KMS-11 (cell line): ENCODE measurements around the gene VAT1.
"Not testable (repeated sequence)": the region's sequence is repeated elsewhere in the genome, so short reads cannot be mapped to it uniquely, and the experiment has no call there.

Source experiments
- H2AFZ ChIP-seq: fragments of 200-600 bp; sonication (generic); 2 replicates; pipeline ENCODE4 v1.6.1; 2016; ENCODE audit warnings: antibody characterized with exemption, mixed run types, low read depth
- H3K27ac ChIP-seq: fragments of 200-600 bp; sonication (generic); 2 replicates; pipeline ENCODE4 v1.6.1; 2016; ENCODE audit warnings: mild to moderate bottlenecking, mixed run types
- H3K27me3 ChIP-seq: fragments of 200-600 bp; sonication (generic); 2 replicates; pipeline ENCODE4 v1.6.1; 2017; ENCODE audit warnings: mild to moderate bottlenecking, low read depth, mixed run types, moderate library complexity; ENCODE audit not compliant: insufficient read depth
- H3K36me3 ChIP-seq: fragments of 200-600 bp; sonication (generic); 2 replicates; pipeline ENCODE4 v1.6.1; 2017; ENCODE audit warnings: mild to moderate bottlenecking, mixed run types; ENCODE audit not compliant: insufficient read depth
- H3K4me1 ChIP-seq: fragments of 200-600 bp; sonication (generic); 2 replicates; pipeline ENCODE4 v1.6.1; 2016; ENCODE audit warnings: mild to moderate bottlenecking, low read depth, mixed run types; ENCODE audit not compliant: poor library complexity, severe bottlenecking
- H3K4me2 ChIP-seq: fragments of 200-600 bp; sonication (generic); 2 replicates; pipeline ENCODE4 v1.7.0; 2016; ENCODE audit warnings: mild to moderate bottlenecking, mixed run types
- H3K4me3 ChIP-seq: fragments of 200-600 bp; sonication (generic); IDR thresholded peaks from 2 replicates; pipeline ENCODE4 v1.6.1; 2017; ENCODE audit warnings: low read depth, low read length, mixed read lengths; ENCODE audit not compliant: insufficient read depth
- H3K79me2 ChIP-seq: fragments of 200-600 bp; sonication (generic); 2 replicates; pipeline ENCODE4 v1.6.1; 2016; ENCODE audit warnings: low read depth, mixed run types; ENCODE audit not compliant: insufficient read depth
- H3K9ac ChIP-seq: fragments of 200-600 bp; sonication (generic); 2 replicates; pipeline ENCODE4 v1.6.1; 2016; ENCODE audit warnings: mild to moderate bottlenecking, mixed run types
- H4K20me1 ChIP-seq: fragments of 200-600 bp; sonication (generic); 2 replicates; pipeline ENCODE4 v1.6.1; 2016; ENCODE audit warnings: mild to moderate bottlenecking, mixed run types; ENCODE audit not compliant: insufficient read depth
- TF ChIP-seq, protein P1 (sequence below): fragments of 200-600 bp; sonication (generic); conservative IDR thresholded peaks from 2 replicates; pipeline ENCODE4 v1.6.1; 2017; ENCODE audit warnings: low read depth, mild to moderate bottlenecking, antibody characterized with exemption, low read length, moderate library complexity, mixed read lengths

The VAT1 gene

DNA sequence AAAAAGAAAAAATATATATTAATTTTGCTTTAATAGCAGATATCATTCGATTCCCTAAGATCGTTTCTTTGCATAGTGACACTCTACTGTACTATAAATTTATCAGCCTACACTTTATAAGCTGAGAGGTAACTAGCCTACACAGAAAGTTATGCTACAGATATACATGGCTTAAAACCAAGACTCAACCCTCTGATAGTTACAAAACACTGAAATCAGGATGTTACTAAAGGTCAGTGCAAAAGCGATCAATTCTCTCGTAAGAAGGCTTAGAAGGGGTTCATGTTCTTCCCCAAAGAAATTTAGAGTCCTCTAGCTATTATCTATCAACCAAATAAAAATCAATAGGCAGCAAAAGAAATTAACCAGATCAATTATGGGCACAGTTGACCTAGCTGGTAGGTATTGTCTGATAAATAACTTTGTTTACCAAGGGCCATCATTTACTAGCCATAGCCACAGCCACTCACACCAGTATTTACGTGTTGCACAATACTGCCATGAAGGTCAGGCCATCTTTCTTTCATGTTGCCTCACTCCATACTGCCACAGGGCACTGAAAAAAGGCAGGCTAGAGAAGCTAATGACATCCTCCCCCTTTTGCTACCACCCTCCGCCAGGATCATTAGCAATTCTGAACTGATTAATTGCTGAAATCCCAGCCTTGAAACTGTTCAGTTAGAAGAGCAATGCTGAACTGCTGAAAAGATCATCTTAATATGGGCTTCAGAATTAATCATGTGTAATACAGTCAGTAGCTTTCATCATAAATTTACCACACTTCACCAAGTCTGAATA is 46.6 kb upstream of the VAT1 start:
- no peak overlapping the region for H3K27ac ChIP-seq

DNA sequence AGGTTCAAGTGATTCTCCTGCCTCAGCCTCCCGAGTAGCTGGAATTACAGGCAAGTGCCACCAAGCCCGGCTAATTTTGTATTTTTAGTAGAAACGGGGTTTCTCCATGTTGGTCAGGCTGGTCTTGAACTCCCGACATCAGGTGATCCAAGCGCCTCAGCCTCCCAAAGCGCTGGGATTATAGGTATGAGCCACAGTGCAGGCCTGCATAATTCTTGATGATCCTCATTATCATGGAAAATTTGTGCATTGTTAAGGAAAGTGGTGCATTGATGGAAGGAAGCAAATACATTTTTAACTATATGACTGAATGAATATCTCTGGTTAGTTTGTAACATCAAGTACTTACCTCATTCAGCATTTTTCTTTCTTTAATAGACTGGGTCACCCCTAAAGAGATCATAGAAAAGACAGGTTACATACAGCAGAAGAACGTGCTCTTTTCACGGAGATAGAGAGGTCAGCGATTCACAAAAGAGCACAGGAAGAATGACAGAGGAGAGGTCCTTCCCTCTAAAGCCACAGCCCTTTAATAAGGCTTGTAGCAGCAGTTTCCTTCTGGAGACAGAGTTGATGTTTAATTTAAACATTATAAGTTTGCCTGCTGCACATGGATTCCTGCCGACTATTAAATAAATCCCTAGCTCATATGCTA is 40.9 kb upstream of the VAT1 start:
- H3K27ac ChIP-seq, result no peak overlapping the region
- no peak overlapping the region for H3K4me2 ChIP-seq
- no peak overlapping the region for H2AFZ ChIP-seq
- no peaks in the 10 kb centered on the region for H4K20me1 ChIP-seq
- H3K36me3 ChIP-seq, result no peaks in the 10 kb centered on the region
- no peaks in the 10 kb centered on the region for H3K4me1 ChIP-seq
- no peak overlapping the region for H3K9ac ChIP-seq
- no peak overlapping the region for H3K4me3 ChIP-seq
- H3K27me3 ChIP-seq, result no peaks in the 10 kb centered on the region
- no peaks in the 10 kb centered on the region for H3K79me2 ChIP-seq
- TF ChIP-seq, protein P1, sequence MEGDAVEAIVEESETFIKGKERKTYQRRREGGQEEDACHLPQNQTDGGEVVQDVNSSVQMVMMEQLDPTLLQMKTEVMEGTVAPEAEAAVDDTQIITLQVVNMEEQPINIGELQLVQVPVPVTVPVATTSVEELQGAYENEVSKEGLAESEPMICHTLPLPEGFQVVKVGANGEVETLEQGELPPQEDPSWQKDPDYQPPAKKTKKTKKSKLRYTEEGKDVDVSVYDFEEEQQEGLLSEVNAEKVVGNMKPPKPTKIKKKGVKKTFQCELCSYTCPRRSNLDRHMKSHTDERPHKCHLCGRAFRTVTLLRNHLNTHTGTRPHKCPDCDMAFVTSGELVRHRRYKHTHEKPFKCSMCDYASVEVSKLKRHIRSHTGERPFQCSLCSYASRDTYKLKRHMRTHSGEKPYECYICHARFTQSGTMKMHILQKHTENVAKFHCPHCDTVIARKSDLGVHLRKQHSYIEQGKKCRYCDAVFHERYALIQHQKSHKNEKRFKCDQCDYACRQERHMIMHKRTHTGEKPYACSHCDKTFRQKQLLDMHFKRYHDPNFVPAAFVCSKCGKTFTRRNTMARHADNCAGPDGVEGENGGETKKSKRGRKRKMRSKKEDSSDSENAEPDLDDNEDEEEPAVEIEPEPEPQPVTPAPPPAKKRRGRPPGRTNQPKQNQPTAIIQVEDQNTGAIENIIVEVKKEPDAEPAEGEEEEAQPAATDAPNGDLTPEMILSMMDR, result no peak

More for the DNA sequence above, 46.6 kb upstream of the VAT1 start:
- H4K20me1 ChIP-seq, result no peaks in the 10 kb centered on the region
- no peak overlapping the region for H2AFZ ChIP-seq
- H3K4me1 ChIP-seq, result no peaks in the 10 kb centered on the region
- H3K36me3 ChIP-seq, result no peaks in the 10 kb centered on the region
- no peak overlapping the region for H3K9ac ChIP-seq
- no peak overlapping the region for H3K4me3 ChIP-seq
- TF ChIP-seq, protein P1, result no peak
- H3K79me2 ChIP-seq, result no peaks in the 10 kb centered on the region
- H3K27me3 ChIP-seq, result no peaks in the 10 kb centered on the region
- H3K4me2 ChIP-seq, result no peak overlapping the region

DNA sequence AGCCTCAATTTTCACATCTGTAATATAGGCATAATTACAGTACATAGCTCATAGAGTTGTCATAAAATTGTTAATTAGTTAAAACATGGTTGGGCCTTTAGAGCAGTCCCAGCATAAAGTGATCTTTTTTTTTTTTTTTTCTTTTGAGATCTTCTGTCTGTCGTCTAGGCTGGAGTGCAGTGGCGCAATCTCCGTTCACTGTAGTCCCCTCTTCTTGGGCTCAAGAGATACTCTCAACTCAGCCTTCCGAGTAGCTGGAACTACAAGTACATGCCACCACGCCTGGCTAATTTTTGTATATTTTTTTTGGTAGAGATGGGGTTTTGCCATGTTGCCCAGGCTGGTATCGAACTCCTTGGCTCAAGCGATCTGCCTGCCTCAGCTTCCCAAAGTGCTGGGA is 33.9 kb upstream of the VAT1 start:
- Histone ChIP-seq H3K4me2 (no peak overlapping the region), H3K27ac (no peak overlapping the region), H3K27me3 (no peaks in the 10 kb centered on the region), H3K4me3 (no peak overlapping the region), H4K20me1 (no peaks in the 10 kb centered on the region), H3K9ac (no peak overlapping the region), H3K36me3 (no peaks in the 10 kb centered on the region), H3K4me1 (no peaks in the 10 kb centered on the region), H2AFZ (no peak overlapping the region), H3K79me2 (no peaks in the 10 kb centered on the region)
- TF ChIP-seq, protein P1, result no peak

DNA sequence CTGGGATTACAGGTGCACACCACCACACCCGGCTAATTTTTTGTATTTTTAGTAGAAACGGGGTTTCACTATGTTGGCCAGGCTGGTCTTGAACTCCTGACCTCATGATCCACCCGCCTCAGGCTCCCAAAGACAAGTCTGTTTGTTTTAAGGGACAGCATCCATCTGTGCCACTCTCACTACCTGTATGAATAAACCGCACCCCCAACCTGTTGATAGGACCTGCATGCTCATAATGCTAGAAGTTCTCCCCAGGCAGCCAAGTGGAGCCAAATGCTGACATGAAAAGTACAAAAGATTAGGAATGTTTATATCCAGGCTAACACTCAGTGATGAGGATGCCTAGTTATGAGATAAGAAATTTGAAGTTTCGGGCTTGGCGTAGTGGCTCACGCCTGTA is 30.8 kb upstream of the VAT1 start:
- H3K79me2 ChIP-seq, H3K27me3 ChIP-seq, H2AFZ ChIP-seq, H3K27ac ChIP-seq, H3K4me2 ChIP-seq, H3K36me3 ChIP-seq, H3K4me3 ChIP-seq, H4K20me1 ChIP-seq, H3K9ac ChIP-seq, H3K4me1 ChIP-seq: not testable (repeated sequence)

DNA sequence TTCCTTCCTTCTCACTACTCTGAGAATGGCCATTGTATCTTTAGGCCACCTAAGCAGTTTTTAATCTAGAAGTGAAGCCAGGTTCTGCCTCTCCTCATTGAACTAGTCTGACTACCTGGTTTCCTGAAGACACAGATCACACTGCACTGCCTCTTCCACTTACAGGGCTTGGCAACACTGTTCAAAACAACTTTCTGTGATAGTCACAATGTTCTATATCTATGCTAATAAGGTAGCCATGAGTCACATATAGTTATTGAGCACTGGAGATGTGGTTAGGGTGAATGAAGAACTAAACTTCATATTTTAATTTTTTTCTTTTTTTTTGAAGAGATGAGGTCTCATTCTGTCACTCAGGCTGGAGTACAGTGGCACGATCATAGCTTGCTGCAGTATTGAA is 29.8 kb upstream of the VAT1 start:
- Histone ChIP-seq H4K20me1 (no peaks in the 10 kb centered on the region), H2AFZ (no peak overlapping the region), H3K9ac (no peak overlapping the region), H3K4me1 (no peaks in the 10 kb centered on the region), H3K4me2 (no peak overlapping the region), H3K27ac (no peak overlapping the region), H3K27me3 (no peaks in the 10 kb centered on the region), H3K36me3 (no peaks in the 10 kb centered on the region), H3K4me3 (no peak overlapping the region), H3K79me2 (no peaks in the 10 kb centered on the region)
- TF ChIP-seq, protein P1, result no peak
